Colon (tissue), 2 donors: ENCODE measurements around the gene MRPL38.

Experiments
- FAIRE-seq: peaks from 2 replicates; lab custom pipeline; 2012; peaks lifted over from hg19 to GRCh38; lab: Jason Lieb, UNC
- donor health status: control.
- donor health status: control.

Gene MRPL38

GRCh38 chr17:75917917-75918445, 13.3 kb upstream of the MRPL38 start:
- no peak for FAIRE-seq

GRCh38 chr17:75917141-75917916, 12.6 kb upstream of the MRPL38 start:
- FAIRE-seq: no peak

GRCh38 chr17:75915268-75915667, 10.6 kb upstream of the MRPL38 start:
- FAIRE-seq: no peak

DNA sequence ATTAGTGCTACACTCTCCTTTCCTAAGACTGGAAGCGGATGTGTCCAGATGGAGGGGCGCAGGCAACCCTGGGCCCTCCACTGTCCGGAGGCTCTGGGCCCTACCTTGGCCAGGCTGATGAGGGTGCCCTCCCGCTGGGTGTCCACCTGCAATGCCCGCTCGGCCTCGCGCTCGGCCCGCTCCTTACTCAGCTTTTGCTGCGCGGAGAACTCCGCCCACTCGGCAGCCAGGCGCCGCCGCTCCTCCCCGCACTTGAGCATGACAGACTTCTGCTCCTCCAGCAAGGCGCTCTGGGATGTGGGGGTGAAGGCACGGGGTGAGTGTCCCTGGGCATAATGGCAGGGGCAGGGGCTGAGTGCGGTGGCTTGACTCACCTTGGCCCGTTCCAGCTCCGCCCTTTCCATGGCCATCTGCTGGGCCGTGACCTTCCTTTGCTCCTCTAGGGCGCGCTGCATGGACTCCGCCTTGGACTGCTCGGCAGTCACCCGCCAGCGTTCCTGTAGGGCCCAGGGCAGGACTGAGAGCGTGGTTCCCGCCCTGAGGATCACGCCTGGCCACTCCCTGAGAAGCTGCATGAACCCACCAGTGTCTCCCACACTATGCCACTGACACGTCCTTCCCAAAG, 10.1 kb upstream of the MRPL38 start:
- FAIRE-seq: no peak

GRCh38 chr17:75913537-75914210, 9.0 kb upstream of the MRPL38 start:
- FAIRE-seq: no peak

DNA sequence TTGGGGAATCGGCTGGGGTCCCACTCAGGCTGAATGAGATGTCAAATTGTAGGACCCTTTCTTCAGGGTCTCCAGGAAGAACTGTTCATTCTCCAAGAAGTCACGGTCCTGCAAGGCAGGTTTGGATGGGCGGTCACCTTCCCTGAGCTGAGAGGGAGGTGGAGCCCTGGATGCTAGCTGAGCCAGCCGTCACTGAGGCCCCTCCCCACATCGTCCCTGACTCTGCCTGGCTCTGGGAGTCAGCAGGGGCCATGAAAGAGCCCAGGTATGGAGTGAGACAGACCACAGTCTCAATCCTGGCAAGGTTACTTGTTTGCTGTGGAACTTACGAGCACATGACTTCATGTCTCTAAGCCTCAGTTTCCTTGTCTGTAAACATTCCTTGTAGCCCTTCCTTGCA, 6.0 kb upstream of the MRPL38 start:
- FAIRE-seq: no peak

- FAIRE-seq: no peak
These were observed 5.2 kb upstream of the MRPL38 start for GRCh38 chr17:75909812-75910274.

GRCh38 chr17:75909051-75909811, 4.5 kb upstream of the MRPL38 start:
- no peak for FAIRE-seq

- FAIRE-seq: no peak
These were observed 3.5 kb upstream of the MRPL38 start for GRCh38 chr17:75908201-75908600.

GRCh38 chr17:75906143-75906884, 1.6 kb upstream of the MRPL38 start:
- FAIRE-seq: no peak

DNA sequence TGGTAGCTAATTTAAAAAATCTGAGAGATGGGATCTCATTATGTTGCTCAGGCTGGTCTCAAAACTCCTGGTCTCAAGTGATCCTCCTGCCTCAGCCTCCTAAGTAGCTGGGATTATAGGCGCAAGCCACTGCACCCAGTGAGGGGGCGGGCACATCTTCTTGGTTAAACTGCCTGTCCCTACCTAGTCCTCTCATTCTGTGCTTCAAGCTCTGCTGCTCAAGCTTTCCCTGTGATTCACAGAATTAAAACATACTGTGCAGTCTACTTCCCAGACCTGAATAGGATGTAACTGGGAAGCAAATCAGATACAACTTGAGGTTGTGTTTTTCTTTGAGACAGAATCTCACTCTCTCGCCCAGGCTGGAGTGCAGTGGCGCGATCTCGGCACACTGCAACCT, 2.3 kb downstream of the MRPL38 start:
- FAIRE-seq: no peak

GRCh38 chr17:75901727-75902126, 3.0 kb downstream of the MRPL38 start:
- no peak for FAIRE-seq

DNA sequence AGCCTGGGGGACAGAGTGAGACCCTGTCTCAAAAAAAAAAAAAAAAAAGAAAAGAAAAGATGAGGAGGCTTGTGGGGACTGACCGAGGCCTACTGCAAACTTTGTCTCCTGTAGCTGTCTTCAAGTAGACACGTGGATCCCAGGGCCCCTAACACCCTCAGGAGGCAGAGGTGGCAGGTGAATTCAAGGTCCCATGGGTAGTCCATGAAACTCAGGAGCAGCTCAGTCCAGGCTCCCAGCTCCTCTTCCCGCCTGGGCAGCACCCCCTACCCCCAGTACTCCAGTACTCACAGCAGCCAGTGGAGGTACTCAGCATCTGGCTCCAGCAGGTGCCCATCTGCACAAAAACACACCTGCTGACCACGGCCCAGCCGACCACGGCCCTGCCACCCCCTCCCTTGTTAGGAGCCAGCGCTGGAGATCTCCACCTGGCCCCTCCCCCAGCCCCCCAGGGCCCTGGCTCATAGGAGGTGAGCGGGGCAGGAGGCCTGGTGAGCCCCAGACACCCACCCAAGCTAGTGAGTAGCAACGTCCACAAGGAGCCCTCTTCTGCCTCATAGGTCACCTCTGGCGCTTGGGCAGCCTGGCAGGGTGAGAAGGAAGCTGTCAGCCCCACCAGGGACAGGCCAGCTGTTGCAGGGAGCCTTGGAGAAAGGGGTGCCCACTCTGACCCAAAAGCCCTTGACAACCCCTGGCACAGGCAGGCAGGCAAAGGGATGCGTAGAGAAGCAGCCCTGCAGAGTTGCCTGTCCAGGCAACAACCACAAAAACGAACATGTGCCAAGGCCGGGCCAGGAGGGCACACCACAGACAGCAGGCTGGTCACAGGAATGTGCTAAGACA, 3.8 kb downstream of the MRPL38 start:
- FAIRE-seq: no peak

DNA sequence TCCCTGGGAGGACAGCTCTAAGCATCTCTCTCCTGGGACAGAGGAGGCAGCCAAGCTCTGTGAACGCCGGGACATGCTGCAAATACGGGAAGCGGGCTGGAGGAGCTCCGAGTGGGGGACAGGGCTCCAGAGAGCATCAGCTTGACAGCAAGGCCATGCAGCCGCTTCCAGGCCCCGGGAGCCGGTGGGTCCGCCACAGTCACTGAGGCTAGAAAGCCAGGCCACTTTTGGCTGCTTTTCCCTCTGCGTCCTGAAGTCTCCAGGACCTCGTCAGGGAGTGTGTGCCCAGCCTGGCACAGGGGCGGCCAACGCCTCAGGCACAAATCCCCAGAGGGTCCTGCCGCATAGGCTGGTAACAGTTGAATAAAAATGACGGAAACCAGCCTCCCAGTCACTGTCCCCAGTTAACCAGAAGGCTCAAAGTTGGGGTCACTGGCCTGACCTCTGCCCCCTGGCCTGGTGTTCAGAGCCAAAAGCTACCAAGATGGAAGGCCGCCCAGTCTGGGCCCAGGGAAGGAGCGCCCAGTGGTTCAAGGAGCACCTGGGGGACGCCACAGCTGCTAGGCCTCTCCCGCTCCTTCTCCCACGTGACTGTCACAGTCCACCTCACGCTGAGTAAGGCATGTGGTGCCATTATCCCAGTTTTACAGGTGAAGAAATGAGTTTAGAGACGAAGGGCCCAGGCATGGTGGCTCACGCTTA, 4.8 kb downstream of the MRPL38 start:
- no peak for FAIRE-seq

DNA sequence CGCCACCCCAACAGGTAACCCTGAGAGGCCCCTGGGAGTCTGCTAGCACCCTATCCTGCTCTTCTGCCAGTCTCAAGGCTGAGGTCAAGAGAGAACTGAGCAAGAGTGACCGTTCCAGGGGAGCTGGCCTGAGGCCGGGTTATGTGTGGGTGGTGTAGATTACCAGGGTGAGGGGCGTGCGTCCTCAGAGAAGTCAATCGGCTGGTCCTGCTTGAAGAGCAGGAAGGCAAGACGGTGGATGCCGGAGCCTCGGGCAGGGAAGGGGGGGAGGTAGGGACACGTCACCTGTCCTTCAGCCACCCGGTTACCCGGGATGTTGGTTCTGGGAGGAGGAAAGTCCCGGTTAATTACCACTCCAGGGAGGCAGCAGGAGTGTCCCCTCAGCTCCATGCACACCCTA, 5.3 kb downstream of the MRPL38 start:
- FAIRE-seq: no peak

- no peak for FAIRE-seq
These were observed 5.9 kb downstream of the MRPL38 start for GRCh38 chr17:75898791-75899190.

DNA sequence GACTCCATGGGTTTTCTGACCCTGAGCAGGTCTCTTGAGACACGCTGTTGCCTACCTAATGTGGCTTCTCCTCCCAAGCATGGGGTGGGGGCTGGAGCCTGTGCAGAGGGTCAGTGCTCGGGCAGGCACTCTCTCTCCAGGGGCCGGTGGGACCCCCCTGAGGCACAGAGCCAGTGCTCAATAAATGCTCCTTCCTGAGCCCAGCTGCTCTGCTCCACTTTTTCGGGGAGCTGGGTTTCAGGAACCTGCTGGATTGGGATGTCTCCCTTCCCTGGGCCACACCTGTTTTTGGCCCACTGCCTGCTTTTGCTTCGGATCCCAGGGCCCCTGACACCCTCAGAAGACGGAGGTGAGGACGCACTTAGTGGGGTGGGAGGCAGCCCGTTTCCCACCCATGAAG, 6.6 kb downstream of the MRPL38 start:
- FAIRE-seq: no peak

DNA sequence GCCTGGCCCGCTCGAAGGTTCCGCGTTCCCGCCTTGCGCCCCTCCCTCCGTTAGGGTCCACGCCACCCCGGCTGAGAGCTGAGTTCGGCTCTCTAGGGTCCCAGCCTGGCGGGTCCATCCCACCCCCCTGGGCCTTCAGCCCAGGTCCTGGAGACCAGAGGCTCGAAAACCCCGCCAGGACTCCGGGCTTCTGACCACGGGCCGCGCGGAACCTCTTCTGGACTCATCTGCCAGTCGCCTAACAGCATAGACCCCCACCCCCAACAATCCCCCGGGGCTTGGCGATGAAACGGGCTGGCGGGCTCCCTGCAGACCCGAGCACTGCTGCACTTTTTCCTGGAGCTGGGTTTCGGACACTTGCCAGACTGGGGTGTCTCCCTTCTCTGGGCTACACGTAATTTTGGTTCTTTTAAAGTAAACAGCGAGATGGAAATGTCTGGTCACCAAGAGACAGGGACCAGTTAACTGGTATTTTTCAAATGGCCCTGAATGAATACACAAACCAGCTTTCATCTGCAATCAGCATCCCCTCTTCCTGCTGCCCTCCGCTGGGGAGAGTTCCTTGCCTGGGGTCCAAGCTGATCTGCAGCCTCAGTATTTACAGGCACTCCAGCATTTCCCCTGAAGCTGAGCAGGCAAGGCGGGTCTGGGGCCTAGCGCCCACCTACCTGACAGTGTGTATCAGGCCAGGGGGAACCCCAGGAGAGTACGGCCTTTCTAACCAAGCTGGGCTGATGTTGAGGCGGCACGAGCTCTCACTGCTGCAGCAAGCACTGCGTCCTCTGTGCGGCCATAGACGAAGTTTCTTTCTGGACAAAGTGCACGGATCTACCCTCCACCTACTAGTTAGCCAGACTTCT, 7.3 kb downstream of the MRPL38 start:
- FAIRE-seq: no peak
